NCI-H526 (cell line): Measurements from ENCODE around the gene SEC31A.

Experiments
- DNase-seq, 2 experiments: peaks; one replicate each; lab custom pipeline; 2025; lab: John Stamatoyannopoulos, UW

Gene SEC31A

DNA sequence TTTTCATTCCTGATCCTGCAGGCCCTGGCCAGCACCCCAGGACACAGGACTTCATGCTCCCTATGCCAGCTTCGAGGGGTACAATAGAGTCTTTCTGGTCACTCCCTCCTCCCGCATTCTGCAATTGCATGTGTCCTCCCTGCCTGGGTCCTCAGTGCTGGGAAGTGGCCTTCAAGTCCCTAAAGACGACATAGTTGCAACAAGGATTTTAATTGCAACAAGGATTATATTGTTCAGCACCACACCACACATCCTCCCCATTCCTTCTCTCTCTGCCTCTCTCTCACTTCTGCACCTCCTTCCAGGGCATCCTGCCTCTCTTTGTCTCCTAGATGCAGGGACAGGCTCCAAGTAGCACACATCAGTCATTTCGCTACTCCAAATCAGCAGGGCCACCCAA, 117.9 kb downstream of the SEC31A start:
- no peak for DNase-seq

DNA sequence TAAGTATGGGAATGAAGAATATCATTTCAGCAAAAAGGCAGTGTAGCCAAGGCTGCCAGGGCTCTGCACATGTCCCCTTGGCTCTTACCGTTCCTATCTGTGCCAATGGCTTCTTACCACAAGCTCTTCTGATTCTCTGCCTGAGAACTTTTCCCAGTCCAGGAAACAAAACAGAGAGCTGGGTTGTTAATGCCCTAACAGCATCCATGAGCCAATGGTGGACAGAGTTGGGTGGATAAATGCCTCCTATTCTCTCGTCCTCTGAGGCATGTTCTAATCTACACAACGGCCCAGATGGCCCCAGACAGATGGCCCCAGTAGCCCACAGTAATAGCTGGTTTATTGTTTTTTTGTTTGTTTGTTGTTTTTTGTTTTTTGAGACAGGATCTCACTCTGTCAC, 120.3 kb downstream of the SEC31A start:
- DNase-seq = no peak
